ELR (cell line): Measurements from ENCODE around the gene SMARCA5.
A peak's percentile ranks its signal among the peaks of the same experiment; 100 is the strongest.
"Not testable (repeated sequence)": the region's sequence is repeated elsewhere in the genome, so short reads cannot be mapped to it uniquely, and the experiment has no call there.

Source experiments
- DNase-seq: peaks from one replicate; pipeline ENCODE4 v3.0.0-alpha.2; 2015; ENCODE audit warnings: low read depth

SMARCA5 gene, protein sequence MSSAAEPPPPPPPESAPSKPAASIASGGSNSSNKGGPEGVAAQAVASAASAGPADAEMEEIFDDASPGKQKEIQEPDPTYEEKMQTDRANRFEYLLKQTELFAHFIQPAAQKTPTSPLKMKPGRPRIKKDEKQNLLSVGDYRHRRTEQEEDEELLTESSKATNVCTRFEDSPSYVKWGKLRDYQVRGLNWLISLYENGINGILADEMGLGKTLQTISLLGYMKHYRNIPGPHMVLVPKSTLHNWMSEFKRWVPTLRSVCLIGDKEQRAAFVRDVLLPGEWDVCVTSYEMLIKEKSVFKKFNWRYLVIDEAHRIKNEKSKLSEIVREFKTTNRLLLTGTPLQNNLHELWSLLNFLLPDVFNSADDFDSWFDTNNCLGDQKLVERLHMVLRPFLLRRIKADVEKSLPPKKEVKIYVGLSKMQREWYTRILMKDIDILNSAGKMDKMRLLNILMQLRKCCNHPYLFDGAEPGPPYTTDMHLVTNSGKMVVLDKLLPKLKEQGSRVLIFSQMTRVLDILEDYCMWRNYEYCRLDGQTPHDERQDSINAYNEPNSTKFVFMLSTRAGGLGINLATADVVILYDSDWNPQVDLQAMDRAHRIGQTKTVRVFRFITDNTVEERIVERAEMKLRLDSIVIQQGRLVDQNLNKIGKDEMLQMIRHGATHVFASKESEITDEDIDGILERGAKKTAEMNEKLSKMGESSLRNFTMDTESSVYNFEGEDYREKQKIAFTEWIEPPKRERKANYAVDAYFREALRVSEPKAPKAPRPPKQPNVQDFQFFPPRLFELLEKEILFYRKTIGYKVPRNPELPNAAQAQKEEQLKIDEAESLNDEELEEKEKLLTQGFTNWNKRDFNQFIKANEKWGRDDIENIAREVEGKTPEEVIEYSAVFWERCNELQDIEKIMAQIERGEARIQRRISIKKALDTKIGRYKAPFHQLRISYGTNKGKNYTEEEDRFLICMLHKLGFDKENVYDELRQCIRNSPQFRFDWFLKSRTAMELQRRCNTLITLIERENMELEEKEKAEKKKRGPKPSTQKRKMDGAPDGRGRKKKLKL

DNA sequence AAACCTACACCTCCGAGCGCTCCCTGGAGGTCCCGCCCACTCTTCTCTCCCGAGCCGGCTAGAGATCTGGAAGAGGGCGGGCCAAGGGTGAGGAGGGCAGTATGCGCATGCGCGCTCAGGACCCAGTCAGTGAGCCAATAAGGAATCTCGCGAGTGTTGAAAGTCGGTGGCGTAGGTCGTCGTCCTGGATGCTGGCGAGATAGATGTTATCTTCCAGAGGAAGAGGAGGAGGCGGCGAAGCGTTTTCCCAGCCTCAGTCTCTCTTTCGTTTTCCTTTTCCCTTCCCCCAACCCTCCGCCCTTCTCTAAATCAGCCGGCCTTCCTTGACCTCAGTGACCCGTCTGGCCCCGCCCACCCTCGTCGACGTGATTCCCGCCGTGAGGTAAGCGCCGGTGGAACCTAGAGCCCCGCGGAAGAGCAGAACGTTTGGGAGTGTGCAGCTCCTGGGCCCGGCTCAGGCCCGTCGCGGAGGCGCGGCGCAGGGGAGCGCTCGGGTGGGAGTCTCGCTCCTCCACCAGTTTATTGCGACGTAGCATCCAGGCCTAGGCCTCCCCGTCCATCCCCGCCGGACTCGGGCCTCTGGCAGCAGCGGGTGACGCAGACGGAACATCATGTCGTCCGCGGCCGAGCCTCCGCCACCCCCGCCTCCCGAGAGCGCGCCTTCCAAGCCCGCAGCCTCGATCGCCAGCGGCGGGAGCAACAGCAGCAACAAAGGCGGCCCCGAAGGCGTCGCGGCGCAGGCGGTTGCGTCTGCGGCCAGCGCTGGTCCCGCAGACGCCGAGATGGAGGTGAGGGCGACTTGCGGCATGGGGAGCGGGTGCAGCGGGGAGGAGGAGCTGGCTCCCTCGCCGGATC lies at the start of gene SMARCA5:
SMARCA5 (plus strand) TSS at position 389 of the 855 bp plus-strand sequence; CDS start at position 612, 223 bp downstream.
- DNase-seq, result peak; percentile 97

- no peak for DNase-seq
These were observed 40.0 kb upstream of the SMARCA5 start for GRCh38 chr4:143473334-143474126.

GRCh38 chr4:143477487-143477886 lies 36.0 kb upstream of the SMARCA5 start:
- DNase-seq, result no peak

GRCh38 chr4:143481361-143481760 lies 32.1 kb upstream of the SMARCA5 start:
- DNase-seq, result no peak

GRCh38 chr4:143482840-143483239 lies 30.7 kb upstream of the SMARCA5 start:
- peak; percentile 62 for DNase-seq

- peak; percentile 30 for DNase-seq
These were observed 27.2 kb upstream of the SMARCA5 start for GRCh38 chr4:143486314-143486713.

- DNase-seq, result no peak
These were observed 24.8 kb upstream of the SMARCA5 start for GRCh38 chr4:143488687-143489086.

GRCh38 chr4:143489106-143489505 lies 24.4 kb upstream of the SMARCA5 start:
- DNase-seq, result peak; percentile 36

- no peak for DNase-seq
These were observed 15.5 kb upstream of the SMARCA5 start for GRCh38 chr4:143498021-143498420.

GRCh38 chr4:143502231-143502630 lies 11.3 kb upstream of the SMARCA5 start:
- DNase-seq, result no peak

- DNase-seq, result no peak
These were observed 7.5 kb upstream of the SMARCA5 start for GRCh38 chr4:143506031-143506430.

DNA sequence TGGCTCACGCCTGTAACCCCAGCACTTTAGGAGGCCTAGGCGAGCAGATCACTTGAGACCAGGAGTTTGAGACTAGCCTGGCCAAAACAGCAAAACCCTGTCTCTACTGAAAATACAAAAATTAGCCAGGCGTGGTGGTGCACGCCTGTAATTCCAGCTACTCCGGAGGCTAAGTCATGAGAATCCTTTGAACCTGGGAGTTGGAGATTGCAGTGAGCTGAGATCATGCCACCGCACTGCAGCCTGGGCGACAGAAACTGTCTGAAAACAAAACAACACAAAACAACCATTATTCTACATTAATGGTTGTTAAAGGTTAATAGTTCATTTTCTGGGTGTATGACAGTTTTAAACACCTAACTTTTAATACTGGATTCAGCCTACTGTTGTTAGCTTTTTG lies 1.6 kb upstream of the SMARCA5 start:
- DNase-seq, result no peak

- DNase-seq, result peak; percentile 81
These were observed 556 bp upstream of the SMARCA5 start for GRCh38 chr4:143512978-143513313.

- no peak for DNase-seq
These were observed 630 bp downstream of the SMARCA5 start for GRCh38 chr4:143514169-143514495.

DNA sequence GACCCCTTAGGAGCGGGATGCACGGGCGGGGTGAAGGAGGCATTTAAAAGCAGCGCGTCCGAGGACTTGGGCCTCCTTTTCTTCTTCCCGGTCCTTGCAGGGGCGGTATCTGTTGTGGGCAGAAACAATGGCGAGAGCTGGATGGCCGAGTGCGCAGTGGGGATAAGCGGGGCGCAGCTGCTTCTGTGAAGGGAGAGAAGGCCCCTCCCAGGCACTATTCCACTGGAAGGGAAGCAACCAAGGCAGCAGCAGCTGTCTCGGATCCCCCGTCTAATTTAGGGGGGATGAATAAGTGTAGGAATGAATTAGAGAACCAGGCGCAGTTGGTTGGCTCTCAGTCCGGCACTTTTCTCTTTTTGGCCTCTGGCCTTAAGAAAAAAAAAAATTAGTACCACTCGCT lies 995 bp downstream of the SMARCA5 start:
- DNase-seq, result peak; percentile 58

GRCh38 chr4:143514901-143515300 lies 1.4 kb downstream of the SMARCA5 start:
- DNase-seq, result peak; percentile 5

DNA sequence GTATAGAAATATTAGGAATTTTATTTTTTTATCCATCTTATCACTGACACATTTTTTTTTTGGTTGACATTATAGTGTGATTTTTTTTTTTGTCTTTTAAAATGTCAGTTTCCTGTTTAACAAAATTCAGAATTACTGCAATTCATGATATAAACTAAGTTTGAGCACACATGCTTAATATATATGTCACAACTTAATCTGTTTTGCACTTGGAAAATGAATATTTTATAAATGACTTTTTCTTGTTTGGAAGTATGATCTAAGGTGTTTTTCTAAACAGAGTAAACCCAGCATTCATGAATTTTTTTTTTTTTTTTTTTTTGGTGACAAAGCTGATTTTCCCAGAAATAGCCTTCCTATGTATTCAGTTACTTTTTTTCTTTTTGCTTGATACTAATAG lies 2.4 kb downstream of the SMARCA5 start:
- DNase-seq, result no peak

GRCh38 chr4:143517764-143518163 lies 4.3 kb downstream of the SMARCA5 start:
- no peak for DNase-seq

DNA sequence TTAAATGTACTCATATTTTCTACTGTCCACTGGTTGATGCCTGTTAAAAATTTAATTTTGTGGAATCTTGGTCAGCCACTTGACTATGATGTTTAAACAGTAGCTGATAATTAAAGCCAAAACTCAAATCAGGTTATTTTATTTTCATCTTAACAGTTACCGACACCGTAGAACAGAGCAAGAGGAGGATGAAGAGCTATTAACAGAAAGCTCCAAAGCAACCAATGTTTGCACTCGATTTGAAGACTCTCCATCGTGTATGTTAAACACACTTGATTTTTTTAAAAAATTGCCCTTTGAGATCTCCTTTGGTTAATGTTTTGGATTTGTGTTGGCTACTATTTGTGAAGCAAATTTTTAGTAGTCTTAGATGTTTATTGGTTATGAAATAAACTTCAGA lies 10.7 kb downstream of the SMARCA5 start:
- DNase-seq, result no peak

DNA sequence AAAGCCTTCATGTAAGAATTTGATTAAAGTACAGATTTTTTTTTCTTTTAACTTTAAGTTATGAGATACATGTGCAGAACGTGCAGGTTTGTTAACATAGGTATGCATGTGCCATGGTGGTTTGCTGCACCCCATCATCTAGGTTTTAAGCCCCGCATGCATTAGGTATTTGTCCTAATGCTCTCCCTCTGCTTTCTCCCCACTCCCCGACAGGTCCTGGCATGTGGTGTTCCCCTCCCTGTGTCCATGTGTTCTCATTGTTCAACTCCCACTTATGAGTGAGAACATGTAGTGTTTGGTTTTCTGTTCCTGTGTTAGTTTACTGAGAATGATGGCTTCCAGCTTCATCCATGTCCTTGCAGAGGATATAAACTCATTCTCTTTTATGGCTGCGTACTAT lies 14.5 kb downstream of the SMARCA5 start:
- DNase-seq, result not testable (repeated sequence)

DNA sequence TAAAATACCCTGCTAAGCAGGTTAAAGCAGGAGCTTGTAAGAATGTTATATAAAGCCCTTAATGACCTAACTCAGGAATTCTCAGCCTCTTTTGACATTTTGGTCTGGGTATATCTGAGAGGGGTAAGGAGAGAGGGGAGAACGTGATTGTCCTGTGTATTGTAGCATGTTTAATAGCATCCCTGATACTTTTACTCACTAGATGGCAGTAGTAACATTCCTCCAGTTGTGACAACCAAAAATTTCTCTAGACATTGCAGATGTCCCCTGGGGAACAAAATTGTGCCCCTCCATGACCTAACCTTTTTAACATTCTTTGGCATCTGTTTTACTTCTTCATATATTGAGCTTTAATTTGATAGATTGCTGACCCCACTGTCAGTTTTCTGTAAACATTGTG lies 17.9 kb downstream of the SMARCA5 start:
- DNase-seq, result peak; percentile 17
